Measurements from ENCODE around the gene ANKMY1. TPM values are rescaled to one million over a fixed set of nuclear protein-coding genes. Genes with fewer than 3 reads are reported as not detected.

Gene ANKMY1
- total and polyA plus RNA-seq, 8 donors: 3.1 to 79.4 (median 9.7) TPM

GRCh38 chr2:240454106-240454901 lies 103.5 kb downstream of the ANKMY1 start:
- H3K27me3 ChIP-seq: peaks cover 0 to 78% (median 55%) of the 10 kb centered on the region in 3 donors
- peak overlapping the region; percentile 37 to 80 (median 64) for H3K4me3 ChIP-seq
- intact Hi-C loops (cut with DNase I; ENCODE audit: low total_unique reads): no loop called here
- H3K27ac ChIP-seq: no peak overlapping the region
- peaks cover 0 to 2% (median 0%) of the 10 kb centered on the region in 4 donors for H3K36me3 ChIP-seq
- no peak for TF ChIP-seq EP300 (IDR thresholded peaks at IDR 0.05)
- WGBS, 5 donors: 35 to 61% (median 45%) methylated on average over 22 to 35 of the region's 35 CpGs
- no peak for DNase-seq
- no peaks in the 10 kb centered on the region for H3K9me3 ChIP-seq
- peaks cover 27 to 61% (median 50%) of the 10 kb centered on the region in 4 donors for H3K4me1 ChIP-seq

- no peak for DNase-seq
- H3K36me3 ChIP-seq: no peaks in the 10 kb centered on the region
Measured at GRCh38 chr2:240453461-240454105, 104.2 kb downstream of the ANKMY1 start.

GRCh38 chr2:240452462-240453256 lies 105.1 kb downstream of the ANKMY1 start:
- Histone ChIP-seq H3K36me3 (no peaks in the 10 kb centered on the region), H3K27me3 (peaks cover 0 to 78% (median 55%) of the 10 kb centered on the region in 3 donors), H3K4me3 (peak overlapping the region; percentile 63 to 80 (median 64)), H3K27ac (peak overlapping the region in 1 of 5 donors; percentile 51), H3K9me3 (no peaks in the 10 kb centered on the region), H3K4me1 (peaks cover 27 to 61% (median 53%) of the 10 kb centered on the region in 4 donors)
- 1 to 6% (median 1%) methylated on average over 17 to 93 of the region's 103 CpGs for WGBS, 5 donors
- no peak for TF ChIP-seq POLR2AphosphoS5 (IDR thresholded peaks at IDR 0.05)
- TF ChIP-seq POLR2A (IDR thresholded peaks at IDR 0.05): no peak
- TF ChIP-seq CTCF (IDR thresholded peaks at IDR 0.05): no peak
- no peak for TF ChIP-seq EP300 (IDR thresholded peaks at IDR 0.05)
- peak; percentile 81 to 89 for DNase-seq
- intact Hi-C loops (cut with DNase I; ENCODE audit: low total_unique reads): no loop called here

More at GRCh38 chr2:240453461-240454105, 104.2 kb downstream of the ANKMY1 start:
- Histone ChIP-seq H3K27me3 (peaks cover 0 to 78% (median 55%) of the 10 kb centered on the region in 3 donors), H3K27ac (peak overlapping the region in 1 of 5 donors; percentile 54), H3K4me3 (peak overlapping the region; percentile 37 to 80 (median 64)), H3K4me1 (peaks cover 27 to 61% (median 50%) of the 10 kb centered on the region in 4 donors), H3K9me3 (no peaks in the 10 kb centered on the region)
- intact Hi-C loops (cut with DNase I; ENCODE audit: low total_unique reads): no loop called here
- WGBS, 5 donors: 3 to 22% (median 8%) methylated on average over 20 to 72 of the region's 81 CpGs
- no peak for TF ChIP-seq POLR2A (IDR thresholded peaks at IDR 0.05)
- TF ChIP-seq EP300 (IDR thresholded peaks at IDR 0.05): no peak
- no peak for TF ChIP-seq POLR2AphosphoS5 (IDR thresholded peaks at IDR 0.05)
- TF ChIP-seq CTCF (IDR thresholded peaks at IDR 0.05): no peak

GRCh38 chr2:240451791-240452461 lies 105.9 kb downstream of the ANKMY1 start:
- intact Hi-C loops (cut with DNase I; ENCODE audit: low total_unique reads): no loop called here
- Histone ChIP-seq H3K27ac (peak overlapping the region in 1 of 5 donors; percentile 51), H3K4me1 (peaks cover 27 to 63% (median 57%) of the 10 kb centered on the region in 4 donors), H3K36me3 (no peaks in the 10 kb centered on the region), H3K9me3 (no peaks in the 10 kb centered on the region), H3K4me3 (peak overlapping the region; percentile 63 to 80 (median 64)), H3K27me3 (peaks cover 0 to 71% (median 55%) of the 10 kb centered on the region in 3 donors)
- DNase-seq: no peak
- WGBS, 5 donors: 52 to 68% (median 63%) methylated on average over 17 to 20 of the region's 20 CpGs
- no peak for TF ChIP-seq POLR2A (IDR thresholded peaks at IDR 0.05)
- TF ChIP-seq CTCF (IDR thresholded peaks at IDR 0.05): no peak
- TF ChIP-seq POLR2AphosphoS5 (IDR thresholded peaks at IDR 0.05): no peak
- TF ChIP-seq EP300 (IDR thresholded peaks at IDR 0.05): no peak

All from stomach (tissue), 9 donors.